Stimulated activated CD4-positive, alpha-beta T cell treated with anti-CD3 and anti-CD28 coated beads, Interleukin-15, amount 100 ng/mL, for 1 hour (primary cell): Measurements from ENCODE around the gene UNC5B.

ENCODE experiments used
- DNase-seq, 2 donors: peaks; one replicate each; pipeline ENCODE4 v3.0.0-alpha.2; 2020; ENCODE audit warnings: low read depth in 1 of 2, low spot score in 1 of 2

The UNC5B gene

DNA sequence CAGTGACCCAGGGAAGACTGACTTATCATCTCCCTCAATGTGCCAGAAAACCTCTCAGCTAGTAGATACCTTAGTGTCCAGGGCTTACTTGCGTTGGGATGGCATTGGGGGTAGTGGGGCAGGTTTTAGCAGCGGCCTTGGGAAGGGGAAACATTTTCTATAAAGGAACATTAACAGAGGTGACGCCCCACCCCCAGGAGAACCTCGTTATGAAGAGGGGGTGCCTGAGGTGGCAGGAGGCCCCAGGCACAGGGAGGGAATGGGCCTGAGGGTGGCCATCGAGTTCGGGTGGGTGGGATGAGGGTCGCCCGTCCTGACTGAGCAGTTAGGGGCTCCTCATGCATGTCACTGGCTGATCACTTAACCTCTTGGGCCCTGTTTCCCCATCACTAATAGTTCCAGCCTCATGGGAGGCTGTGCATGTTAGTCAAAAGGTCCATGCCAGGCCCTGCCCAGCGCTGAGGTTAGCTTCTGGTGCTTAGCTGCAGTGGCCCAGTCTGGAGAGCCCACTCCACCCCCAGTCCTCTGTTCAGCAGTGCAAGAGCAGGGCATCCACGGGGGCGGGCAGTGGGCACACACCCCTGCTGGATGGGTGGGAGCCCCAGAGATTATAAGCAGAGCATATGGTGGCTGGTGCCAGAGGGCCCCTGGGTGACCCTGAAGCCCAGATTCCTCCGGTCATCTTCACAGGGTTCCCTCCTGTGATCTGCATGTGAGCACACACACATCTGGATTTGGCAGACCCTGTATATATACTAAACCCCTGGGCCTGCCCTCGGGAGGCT is 27.0 kb downstream of the UNC5B start:
- DNase-seq, result no peak

DNA sequence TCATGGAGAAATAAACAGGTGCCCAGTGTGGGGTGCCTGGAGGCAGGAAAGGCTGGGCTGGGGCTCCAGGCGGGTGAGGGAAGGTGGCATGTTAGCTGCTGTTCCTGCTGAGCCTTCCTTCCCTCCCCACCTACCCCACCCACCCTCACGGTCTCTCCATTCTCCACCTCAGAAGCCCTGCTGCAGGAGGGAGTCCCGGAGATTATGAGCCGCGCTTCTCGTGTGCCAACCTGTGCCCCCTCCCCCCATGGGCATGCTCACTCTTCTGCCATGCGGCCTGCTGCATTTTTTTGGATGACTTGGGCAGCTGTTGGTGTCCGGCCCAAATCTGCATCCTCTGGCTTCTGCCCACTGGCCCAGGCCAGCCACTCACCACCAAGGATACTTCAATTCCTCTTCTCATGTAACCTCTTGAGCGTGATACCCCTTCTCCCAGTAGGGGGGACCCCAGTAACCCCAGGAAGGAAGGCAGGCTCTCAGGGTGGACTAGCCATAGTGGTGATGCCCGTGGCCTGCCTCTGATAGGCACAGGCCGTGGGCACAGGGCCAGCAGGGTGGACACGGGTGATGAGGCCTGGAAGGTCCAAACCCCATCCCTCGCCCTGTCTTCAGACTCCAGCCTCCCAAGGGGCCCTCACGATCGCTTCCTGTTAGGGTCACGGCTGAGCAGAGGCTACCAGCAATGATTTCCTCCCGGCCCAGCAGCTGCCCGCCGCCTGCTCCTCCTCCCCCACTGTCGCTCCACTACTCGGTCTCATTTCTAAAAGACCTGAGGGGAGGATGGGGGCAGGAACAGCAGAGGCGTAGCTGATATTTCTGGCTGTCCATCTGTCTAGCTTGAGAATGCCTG is 27.8 kb downstream of the UNC5B start:
- no peak for DNase-seq

DNA sequence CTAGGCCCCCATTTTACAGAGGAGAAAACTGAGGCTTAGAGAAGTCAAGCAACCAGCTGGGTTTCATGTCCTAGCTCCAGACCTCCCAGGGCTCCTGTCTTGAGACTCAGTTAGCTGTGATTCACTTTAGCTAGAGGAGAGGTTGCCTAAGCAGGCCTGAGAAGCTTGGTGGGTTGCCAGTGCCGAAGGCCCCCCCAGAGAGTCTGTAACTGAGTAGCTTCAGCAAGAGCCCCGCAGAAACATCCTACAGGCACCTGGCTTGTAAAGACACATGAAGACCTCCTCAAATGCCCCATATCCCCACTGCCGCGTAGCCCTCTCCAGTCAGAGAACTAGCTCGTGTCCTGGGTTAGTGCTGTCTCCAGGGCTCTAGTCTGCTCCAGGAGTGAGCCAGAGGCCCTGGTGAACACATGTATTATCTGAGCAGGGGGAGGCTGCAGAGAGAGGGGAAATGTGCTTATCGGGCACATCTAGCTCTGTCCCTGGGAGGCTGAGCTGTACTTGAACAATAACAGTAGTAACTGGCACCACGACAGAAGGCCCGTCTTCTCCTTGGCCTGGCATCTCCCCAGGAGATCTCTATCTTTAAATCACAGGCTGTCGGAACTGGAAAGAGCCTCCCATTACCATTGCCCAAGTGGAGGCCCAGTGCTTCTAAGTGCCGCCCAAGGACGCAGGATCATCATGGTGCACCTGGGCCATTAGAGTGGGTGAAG is 28.9 kb downstream of the UNC5B start:
- DNase-seq, result no peak

DNA sequence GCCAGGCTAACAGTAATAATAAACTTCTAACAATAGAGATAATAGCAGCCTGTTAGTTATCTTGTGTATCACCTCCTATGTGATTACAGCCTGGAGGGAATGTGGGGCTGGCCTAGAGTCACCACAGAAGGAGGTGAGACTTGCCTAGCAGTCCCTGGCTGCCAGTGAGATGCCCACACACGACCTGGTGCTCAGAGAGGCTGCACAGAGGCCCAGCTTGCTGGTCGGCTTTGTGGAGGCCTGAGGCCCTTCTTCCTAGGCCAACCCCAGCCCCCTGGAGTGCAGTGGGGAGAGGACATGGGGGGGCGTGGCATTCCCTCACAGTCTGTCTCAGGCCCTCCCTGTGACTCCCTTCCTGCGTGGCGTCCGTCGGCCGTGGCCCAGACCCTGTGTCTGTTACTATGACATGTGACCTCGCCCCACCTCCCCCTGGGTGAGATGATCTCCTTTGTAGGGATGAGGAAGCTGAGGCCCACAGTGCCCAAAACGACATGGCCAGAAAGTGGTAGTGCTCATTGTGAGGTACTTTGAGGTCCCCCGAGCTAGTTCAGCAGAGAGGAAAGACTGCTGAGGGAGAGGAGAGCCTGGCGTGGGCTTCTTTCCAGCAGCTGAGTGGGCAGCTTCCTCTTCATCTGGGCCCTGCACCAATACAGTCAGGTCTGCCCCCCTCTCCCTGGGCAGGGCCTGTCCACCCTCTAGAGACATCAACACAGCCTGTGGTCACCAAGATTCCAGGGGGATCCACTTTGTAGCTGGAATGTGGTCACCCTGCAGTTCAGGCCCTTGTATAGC is 29.7 kb downstream of the UNC5B start:
- DNase-seq, result no peak

DNA sequence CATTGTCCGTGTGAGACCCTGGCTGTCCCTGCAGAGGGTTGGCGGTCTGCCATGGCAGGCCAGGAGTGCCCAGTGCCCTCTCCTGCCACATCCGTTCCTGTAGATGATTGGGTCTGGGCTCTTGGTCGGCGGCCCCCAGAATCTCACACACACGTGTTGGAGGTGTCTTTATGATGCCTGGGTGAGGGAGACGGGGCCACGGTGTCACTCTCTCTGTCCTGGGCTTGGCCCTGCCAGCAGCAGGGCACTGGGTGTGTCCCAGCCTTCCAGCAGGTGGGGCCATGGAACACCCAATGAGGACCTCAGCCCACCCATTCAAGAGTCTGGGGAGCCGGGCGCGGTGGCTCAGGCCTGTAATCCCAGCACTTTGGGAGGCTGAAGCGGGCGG is 30.2 kb downstream of the UNC5B start:
- no peak for DNase-seq

DNA sequence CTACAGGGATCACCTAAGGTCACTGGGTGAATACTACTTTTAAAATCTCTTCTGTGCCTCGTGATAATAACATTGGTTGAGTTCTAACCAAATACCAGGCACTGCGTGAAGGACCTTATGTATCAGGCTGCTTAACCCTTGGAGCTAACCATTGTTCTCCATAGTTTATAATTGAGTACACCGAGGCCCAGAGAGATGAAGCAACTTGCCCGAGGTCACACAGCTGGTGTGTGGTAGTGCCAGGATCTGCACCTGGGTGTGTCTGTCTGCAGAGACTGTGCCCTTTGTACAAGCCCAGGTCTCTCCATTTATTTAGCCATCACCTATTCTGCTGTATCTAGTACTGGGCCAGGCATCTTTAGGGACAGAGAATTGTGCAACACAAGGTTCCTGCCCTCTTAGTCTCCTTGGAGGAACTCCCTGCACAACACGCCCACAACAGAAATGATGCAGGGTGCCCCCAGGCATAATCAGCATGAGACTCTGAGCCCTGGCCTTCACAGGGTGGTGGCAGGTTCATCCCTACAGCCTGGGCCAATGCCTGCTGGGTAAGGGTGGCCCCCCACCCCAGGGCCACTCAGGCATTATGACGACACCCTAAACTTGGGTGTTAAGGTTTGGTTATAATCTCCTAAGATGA is 31.5 kb downstream of the UNC5B start:
- no peak for DNase-seq

DNA sequence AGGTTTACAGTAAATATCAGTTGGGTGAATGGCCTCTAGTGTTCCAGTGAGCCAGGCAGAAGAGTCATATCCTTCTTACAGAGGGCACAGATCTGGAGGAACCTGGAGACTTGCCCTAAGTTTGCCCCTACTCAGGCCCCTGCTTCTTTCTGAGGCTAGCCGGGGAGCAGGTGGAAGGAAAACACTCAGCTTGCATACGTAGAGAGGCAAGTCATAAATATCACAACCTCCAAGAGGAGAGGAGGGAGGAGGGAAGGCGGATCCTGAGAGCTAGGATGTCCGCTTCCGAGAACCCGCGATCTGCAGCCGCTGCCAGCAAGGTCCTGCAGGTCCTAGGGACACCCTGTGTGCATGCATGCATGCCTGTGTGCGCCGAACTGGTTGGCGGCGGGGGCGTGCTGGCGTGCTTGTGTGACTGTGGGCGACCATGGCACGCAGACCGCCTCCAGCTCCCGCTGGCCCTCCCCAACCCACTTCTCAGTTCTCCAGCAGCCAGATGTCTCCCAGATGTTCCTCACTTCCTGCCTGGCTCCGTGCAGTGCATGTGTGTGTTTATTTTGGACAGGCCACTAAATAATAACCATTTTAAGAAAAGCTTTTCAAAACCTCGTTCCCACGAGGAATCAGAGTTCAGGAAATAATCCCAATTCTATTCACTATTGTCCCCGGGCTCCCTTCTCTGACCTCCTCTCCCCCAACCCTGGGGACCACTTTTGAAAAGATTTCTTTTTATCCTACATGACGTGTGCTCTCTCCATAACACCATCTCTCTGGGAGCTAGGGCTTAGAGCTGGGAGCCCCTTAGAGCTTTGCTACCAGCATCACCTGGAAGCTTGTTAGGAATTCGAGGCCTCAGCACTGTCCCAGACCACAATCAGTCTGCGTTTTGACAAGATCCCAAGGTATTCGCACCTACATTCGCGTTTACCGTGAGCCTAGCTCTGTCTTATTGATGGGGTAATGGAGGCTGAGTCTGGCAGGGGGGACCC is 32.4 kb downstream of the UNC5B start:
- no peak for DNase-seq

DNA sequence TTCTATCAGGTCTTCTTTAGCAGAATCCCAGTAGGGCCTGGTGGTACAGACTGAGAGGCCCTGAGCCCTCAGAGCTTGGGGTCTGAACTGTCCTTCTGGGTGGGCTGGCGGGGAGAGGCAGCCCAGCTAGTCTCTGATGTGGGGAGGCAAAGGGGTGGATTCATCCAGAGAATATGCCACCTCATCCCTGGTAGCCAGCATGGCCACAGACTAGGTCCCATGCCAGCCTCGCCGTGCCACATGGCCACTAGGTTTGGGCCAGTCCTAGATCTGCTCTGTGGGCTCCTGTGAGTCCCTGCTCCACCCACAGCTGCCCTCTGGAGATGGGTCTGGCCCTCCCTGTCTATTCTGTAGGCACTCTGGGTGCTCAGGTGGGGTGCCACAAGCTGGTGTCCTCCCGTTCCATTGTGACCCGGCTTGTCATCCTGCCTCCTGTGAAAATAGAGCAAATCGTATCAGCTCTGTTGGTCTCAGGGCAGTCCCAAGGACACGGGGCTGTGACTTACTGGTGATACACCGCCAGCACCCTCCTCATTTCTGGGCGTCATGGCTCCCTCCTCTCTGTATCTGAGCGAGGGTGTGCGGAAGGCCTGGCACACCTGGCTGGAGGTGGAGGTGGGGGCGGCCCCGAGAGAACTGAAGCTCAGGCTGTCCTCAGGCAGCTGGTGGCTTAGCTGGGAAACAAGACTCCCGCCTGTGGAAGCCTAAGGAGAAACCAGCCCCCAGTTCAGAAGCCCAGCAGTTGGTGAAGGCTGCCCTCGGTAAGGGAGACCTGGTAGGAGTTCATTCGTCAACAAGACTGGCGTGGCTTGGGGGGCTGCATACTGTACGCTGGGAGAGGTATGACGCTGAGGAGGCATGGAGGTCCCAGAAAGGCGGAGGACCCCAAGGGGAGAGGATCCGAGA is 33.3 kb downstream of the UNC5B start:
- DNase-seq, result no peak

DNA sequence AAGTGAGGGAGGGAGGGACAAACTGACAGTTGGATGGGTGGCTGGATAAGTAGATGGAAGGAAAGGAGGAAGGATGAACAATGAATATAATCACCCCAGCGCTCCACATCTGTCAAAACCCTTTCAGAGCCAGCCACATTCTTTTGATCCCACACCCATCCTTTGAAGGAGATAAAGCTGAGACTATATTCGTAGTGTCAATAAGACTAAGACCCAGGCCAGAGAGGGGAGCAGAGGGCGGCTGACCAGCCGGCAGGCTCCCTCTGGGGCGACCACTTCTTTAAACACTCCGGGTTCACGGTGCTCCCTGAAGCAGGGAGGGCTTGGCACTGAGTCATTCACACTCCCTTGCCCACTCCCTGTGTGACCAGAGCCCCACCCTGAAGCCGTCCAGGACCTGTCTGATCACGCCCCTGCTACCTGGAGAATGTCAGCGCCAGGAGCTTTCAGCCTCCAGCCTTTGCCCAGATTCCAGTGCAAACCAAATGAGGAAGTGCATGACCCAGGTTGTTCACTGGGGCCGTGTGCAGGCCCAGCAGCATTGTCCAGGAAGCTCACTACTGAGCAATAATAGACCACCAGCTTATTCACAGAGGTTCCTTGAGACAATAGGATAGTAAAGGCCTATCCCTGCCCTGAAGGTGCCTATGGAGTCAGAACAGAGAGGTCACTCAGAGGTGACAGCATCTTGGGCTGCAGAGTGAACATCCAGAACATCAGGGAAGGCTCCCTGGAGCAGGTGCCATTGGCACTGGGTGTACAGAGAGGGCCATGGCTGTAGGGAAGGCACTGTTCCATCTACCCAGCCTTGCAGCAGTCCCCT is 34.4 kb downstream of the UNC5B start:
- no peak for DNase-seq

DNA sequence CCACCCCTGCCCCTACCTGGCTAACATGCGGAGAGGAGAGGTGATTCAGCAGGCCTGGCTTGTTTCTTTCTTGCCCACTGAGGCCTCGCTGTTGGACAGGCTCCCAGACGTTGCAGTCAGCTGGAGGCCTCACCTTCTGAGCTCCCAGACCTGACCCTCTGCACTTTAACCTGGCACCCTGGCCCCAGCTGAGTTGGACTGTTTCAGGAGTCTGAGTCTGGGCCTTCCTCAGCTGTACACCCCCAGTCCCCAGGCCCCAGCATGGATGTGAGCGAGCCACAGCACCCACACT is 35.0 kb downstream of the UNC5B start:
- no peak for DNase-seq

DNA sequence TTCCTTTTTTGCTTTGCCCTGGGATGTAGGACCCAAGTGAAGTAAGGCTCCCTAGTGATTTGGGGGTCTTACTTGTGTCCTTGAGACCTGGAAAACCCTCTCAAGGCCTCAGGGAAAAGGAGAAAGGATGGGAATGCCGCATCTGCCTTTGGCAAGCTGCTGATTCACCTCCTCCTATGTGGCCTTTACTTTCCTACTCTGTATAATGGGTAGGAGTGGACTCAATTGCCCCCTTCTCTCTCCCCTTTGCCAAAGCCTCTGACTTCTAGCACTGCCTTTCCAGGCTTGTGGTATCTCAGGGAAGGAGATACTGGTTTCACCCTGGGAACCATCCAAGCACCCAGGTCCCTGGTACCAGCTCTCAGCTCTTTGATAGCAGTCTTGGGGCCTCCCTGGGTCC is 35.4 kb downstream of the UNC5B start:
- no peak for DNase-seq

DNA sequence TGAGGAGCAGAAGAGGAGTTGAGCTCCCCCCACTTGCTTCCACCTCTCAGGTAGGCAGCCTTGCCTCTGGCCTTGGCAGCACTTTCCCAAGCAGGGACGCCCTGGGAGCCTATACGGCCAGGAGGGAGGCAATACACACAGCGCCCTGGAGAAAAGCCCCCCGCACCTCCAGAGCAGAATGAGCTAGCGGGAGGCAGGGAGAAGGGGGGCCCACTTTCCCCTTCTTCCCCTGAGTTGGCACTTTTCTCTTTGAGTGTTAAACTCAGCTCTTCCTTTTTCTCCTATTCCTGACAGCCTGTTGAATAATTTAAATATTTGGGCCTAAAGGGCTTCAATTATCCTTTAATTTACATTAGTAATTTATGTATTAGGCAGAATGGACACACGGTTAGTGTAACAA is 35.8 kb downstream of the UNC5B start:
- DNase-seq, result no peak

DNA sequence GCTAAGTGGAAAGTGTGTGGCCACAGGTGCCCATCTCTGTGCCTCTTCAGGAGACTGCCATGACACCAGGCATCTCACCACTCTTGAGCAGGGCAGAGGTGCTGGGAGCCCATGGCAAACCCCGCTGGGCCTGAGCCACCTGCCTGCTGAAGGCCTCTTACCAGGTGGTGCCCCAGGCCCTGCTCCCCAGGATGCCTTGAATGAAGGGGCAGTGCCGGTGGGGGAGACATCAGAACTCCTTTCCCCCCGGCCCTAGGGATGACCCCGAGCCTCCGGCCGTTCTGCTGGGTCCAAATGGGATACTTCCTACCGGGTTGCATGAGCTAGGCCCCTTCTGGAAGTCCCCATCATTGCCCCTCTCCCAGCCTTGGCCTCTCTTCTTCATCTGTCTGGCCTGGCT is 37.6 kb downstream of the UNC5B start:
- no peak for DNase-seq

DNA sequence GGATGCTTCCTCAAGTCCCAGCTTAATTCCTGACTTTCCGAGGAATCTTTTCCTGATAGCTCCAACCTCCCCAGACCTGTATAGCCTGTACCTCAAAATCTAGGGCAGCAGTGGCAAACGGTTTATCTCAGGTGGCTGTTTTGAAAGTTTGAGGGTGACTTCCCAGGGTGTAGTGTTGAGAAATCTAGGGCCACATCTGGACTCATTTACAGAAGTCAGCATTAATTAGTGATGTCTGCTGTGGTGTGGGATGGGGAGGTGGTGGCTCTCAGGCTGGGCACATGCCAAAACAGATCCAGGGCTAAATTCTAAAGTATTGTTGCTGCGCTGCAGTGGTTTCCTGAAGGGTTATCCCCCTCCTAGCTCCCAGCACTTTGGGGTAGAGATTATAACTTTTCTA is 38.0 kb downstream of the UNC5B start:
- DNase-seq, result no peak

DNA sequence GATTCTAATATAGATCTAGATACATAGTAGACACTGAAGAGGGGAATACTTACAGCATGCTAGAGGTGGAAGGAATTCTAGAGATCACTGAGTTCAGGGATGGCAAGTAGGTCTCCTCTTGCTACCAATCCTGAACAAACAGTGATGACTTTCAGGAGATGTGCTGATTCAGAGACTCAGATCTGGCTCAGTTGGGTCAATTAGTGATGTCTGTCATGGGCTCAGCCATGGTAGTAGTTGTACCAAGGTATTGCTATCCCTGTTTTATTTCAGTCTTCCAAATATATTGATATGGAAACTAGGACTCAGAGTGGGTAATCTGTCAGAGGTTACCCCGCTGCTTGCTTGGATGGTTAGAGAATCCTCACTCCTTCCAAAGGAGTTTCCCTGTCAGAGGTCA is 38.5 kb downstream of the UNC5B start:
- no peak for DNase-seq

DNA sequence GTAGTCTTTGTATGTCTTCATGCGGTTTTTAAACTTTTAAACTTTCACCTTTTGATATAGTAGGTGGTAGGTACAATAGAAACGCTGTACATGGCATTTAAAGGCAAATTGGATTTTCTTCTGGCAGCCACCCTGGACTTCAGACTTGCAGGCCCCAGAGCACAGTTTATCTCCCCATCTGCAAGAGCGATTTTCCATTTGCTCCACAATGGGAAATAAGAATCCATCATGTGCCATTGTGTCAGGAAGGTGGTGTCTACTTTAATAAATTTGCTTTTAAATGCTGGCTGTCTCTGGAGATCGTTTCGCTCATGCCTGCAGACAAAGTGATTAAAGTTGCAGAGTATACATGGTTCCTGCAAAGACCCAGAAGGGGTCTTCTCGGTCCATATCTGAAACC is 38.9 kb downstream of the UNC5B start:
- no peak for DNase-seq

DNA sequence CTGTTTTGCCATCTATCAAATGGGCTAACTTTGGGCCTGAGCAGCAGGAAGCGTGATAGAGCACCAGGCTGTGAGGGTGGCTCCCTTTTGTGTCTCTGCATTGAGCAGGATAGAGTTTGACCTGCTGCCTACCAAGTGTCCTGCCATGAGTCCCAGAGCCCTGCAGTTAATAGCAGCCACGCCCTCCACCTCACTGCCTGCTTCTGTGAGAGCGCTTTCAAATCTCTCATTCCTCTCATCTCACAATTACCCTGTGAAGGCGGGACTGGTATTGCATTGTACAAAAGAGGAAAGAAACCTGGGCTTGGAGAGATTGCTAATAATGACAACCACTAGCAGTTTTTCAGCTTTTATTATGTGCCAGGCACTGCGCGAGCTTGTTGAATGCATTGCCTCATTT is 39.9 kb downstream of the UNC5B start:
- no peak for DNase-seq
